Left lung (tissue), 10 donors: Measurements from ENCODE around the gene TMEM132A. TPM values are rescaled to one million over a fixed set of nuclear protein-coding genes. Genes with fewer than 3 reads are reported as not detected.

Experiments used
- ATAC-seq: fragments of 200-7000 bp; cut with Tn5 transposase; one replicate; pipeline ENCODE4 v1.9.1; 2020; ENCODE audit warnings: moderate library complexity
- DNase-seq, 4 donors: peaks; one replicate each; pipeline ENCODE4 v3.0.0-alpha.2; 2013 to 2020
- H3K27ac ChIP-seq, 2 donors: fragments of 200-600 bp; sonication (generic) in 1 of 2; one replicate each; pipeline versions ENCODE4 v1.5.0 to v1.8.0; 2020 to 2021
- H3K27me3 ChIP-seq, 2 donors: fragments of 200-600 bp; sonication (generic) in 1 of 2; one replicate each; pipeline versions ENCODE4 v1.5.0 to v1.8.0; 2020 to 2021
- H3K36me3 ChIP-seq, 2 donors: fragments of 200-600 bp; sonication (generic) in 1 of 2; one replicate each; pipeline versions ENCODE4 v1.5.0 to v1.8.0; 2020 to 2021
- H3K4me1 ChIP-seq, 2 donors: fragments of 200-600 bp; one replicate each; pipeline ENCODE4 v1.8.0; 2021
- H3K4me3 ChIP-seq, 2 donors: fragments of 200-600 bp; sonication (generic) in 1 of 2; one replicate each; pipeline versions ENCODE4 v1.5.0 to v1.8.0; 2020 to 2021; ENCODE audit warnings: mild to moderate bottlenecking in 1 of 2
- H3K9me3 ChIP-seq, 2 donors: fragments of 200-600 bp; sonication (generic) in 1 of 2; one replicate each; pipeline versions ENCODE4 v1.5.0 to v1.8.0; 2020 to 2021
- CTCF ChIP-seq, 2 donors: fragments of 200-600 bp; sonication (generic) in 1 of 2; IDR thresholded peaks; one replicate each; pipeline versions ENCODE4 v1.5.0 to v1.8.0; 2021; ENCODE audit warnings: antibody characterized with exemption in 2 of 2
- intact Hi-C, 2 donors: fragments of 100-400 bp; cut with DNase I; formaldehyde crosslinking; loops; one replicate each; pipeline versions ENCODE4 v1.11.2 to v1.14.2; 2022
- polyA plus RNA-seq, 6 donors: library from polyadenylated mRNA; unstranded; fragments of 120-200 nt; gene quantifications; one replicate each; pipeline ENCODE4 v1.2.1, GENCODE V29; 2013; ENCODE audit not compliant: insufficient read length in 6 of 6
- total RNA-seq, 2 donors: library from RNA; stranded (reverse); fragmentation: NEBNext Ultra II Directional; extraction: Animal tissue kit (Norgen Biotek cat#: 25700); gene quantifications; one replicate each; pipeline ENCODE4 v1.2.1, GENCODE V29; 2021
- donor health status: DM: no; HTN: yes; CAD: no.
- donor health status: DM: no; HTN: no; CAD: no.

Gene TMEM132A
- total and polyA plus RNA-seq, 8 donors: 12.3 to 67.8 (median 43.2) TPM

- intact Hi-C loops: no loop called here
- no peak for TF ChIP-seq CTCF (IDR thresholded peaks at IDR 0.05)
- peaks cover 0 to 41% of the 10 kb centered on the region in 2 donors for H3K36me3 ChIP-seq
- H3K4me1 ChIP-seq: peaks cover 12 to 50% of the 10 kb centered on the region in 2 donors
- H3K27me3 ChIP-seq: peaks cover 0 to 9% of the 10 kb centered on the region in 2 donors
- H3K27ac ChIP-seq: no peak overlapping the region
- ATAC-seq (no peak), DNase-seq (no peak)
- no peak overlapping the region for H3K4me3 ChIP-seq
- H3K9me3 ChIP-seq: no peaks in the 10 kb centered on the region
These were observed 5.4 kb upstream of the TMEM132A start for GRCh38 chr11:60918939-60919265.

GRCh38 chr11:60919320-60919719 is 4.9 kb upstream of the TMEM132A start:
- TF ChIP-seq CTCF (IDR thresholded peaks at IDR 0.05): no peak
- ATAC-seq (no peak), DNase-seq (peak in 1 of 4 donors; percentile 29)
- no peaks in the 10 kb centered on the region for H3K9me3 ChIP-seq
- peaks cover under 1 to 13% of the 10 kb centered on the region in 2 donors for H3K27me3 ChIP-seq
- H3K4me3 ChIP-seq: no peak overlapping the region
- H3K4me1 ChIP-seq: peaks cover 15 to 54% of the 10 kb centered on the region in 2 donors
- intact Hi-C loops: no loop called here
- H3K27ac ChIP-seq: no peak overlapping the region
- H3K36me3 ChIP-seq: peaks cover 0 to 41% of the 10 kb centered on the region in 2 donors

GRCh38 chr11:60919956-60920355 is 4.3 kb upstream of the TMEM132A start:
- H3K9me3 ChIP-seq: no peaks in the 10 kb centered on the region
- peaks cover 15 to 60% of the 10 kb centered on the region in 2 donors for H3K4me1 ChIP-seq
- peaks cover 0 to 41% of the 10 kb centered on the region in 2 donors for H3K36me3 ChIP-seq
- no peak for ATAC-seq
- peaks cover 7 to 20% of the 10 kb centered on the region in 2 donors for H3K27me3 ChIP-seq
- H3K27ac ChIP-seq: no peak overlapping the region
- intact Hi-C loops: no loop called here
- no peak for TF ChIP-seq CTCF (IDR thresholded peaks at IDR 0.05)
- no peak overlapping the region for H3K4me3 ChIP-seq
- no peak for DNase-seq

- Histone ChIP-seq H3K36me3 (peaks cover 0 to 41% of the 10 kb centered on the region in 2 donors), H3K27me3 (peaks cover 9 to 33% of the 10 kb centered on the region in 2 donors), H3K4me1 (peaks cover 11 to 59% of the 10 kb centered on the region in 2 donors), H3K4me3 (no peak overlapping the region), H3K9me3 (no peaks in the 10 kb centered on the region), H3K27ac (no peak overlapping the region)
- TF ChIP-seq CTCF (IDR thresholded peaks at IDR 0.05): no peak
- intact Hi-C loops: no loop called here
- ATAC-seq (no peak), DNase-seq (no peak)
These were observed 3.0 kb upstream of the TMEM132A start for GRCh38 chr11:60921259-60921658.

- ATAC-seq (no peak), DNase-seq (peak in 1 of 4 donors; percentile 14)
- Histone ChIP-seq H3K9me3 (no peaks in the 10 kb centered on the region), H3K4me1 (peaks cover 9 to 54% of the 10 kb centered on the region in 2 donors), H3K27ac (no peak overlapping the region), H3K27me3 (peaks cover 9 to 39% of the 10 kb centered on the region in 2 donors), H3K4me3 (no peak overlapping the region), H3K36me3 (peaks cover 0 to 41% of the 10 kb centered on the region in 2 donors)
- intact Hi-C loops: no loop called here
- TF ChIP-seq CTCF (IDR thresholded peaks at IDR 0.05): no peak
These were observed 2.4 kb upstream of the TMEM132A start for GRCh38 chr11:60921777-60922335.
